Measurements from ENCODE around the gene NFKBIZ. TPM values are rescaled to one million over a fixed set of nuclear protein-coding genes. Genes with fewer than 3 reads are reported as not detected.

The NFKBIZ gene
- total RNA-seq, 4 donors from 2014 or later, result 49.8 to 103 (median 95.4) TPM

GRCh38 chr3:101803939-101804338 lies 45.4 kb upstream of the NFKBIZ start:
- DNase-seq (ENCODE audit: extremely low spot score), result no peak
- 91% methylated on average over 3 of the region's 3 CpGs for WGBS
- H3K27ac ChIP-seq (replicated peaks in 1 of 4), result no peak overlapping the region
- no peaks in the 10 kb centered on the region for H3K9me3 ChIP-seq
- H3K4me3 ChIP-seq, result no peak overlapping the region
- H3K36me3 ChIP-seq, result peaks cover 0 to 50% (median 35%) of the 10 kb centered on the region in 4 donors
- H3K4me1 ChIP-seq, result peaks cover 0 to 11% (median 2%) of the 10 kb centered on the region in 4 donors
- intact Hi-C loops (cut with DNase I), result loop anchor here (10.0 kb wide), 1 partner anchor 731 kb away; no protein-coding TSS in a partner anchor
- H3K27me3 ChIP-seq, result no peaks in the 10 kb centered on the region
- TF ChIP-seq CTCF (IDR thresholded peaks at IDR 0.05), result no peak
- TF ChIP-seq POLR2A (IDR thresholded peaks at IDR 0.05; ENCODE audit: low read depth), result no peak
- no peak for TF ChIP-seq POLR2AphosphoS5 (IDR thresholded peaks at IDR 0.05)
- no peak for TF ChIP-seq EP300 (IDR thresholded peaks at IDR 0.05)

- intact Hi-C loops (cut with DNase I), result loop anchor here (10.0 kb wide), 1 partner anchor 728 kb away; no protein-coding TSS in a partner anchor
- H3K36me3 ChIP-seq, result peaks cover 0 to 40% (median 25%) of the 10 kb centered on the region in 4 donors
- no peak for DNase-seq (ENCODE audit: extremely low spot score)
- H3K9me3 ChIP-seq, result no peaks in the 10 kb centered on the region
- TF ChIP-seq POLR2AphosphoS5 (IDR thresholded peaks at IDR 0.05) (no peak), EP300 (IDR thresholded peaks at IDR 0.05) (no peak)
- H3K27ac ChIP-seq (replicated peaks in 1 of 4), result no peak overlapping the region
- H3K27me3 ChIP-seq, result no peaks in the 10 kb centered on the region
- peaks cover 9 to 32% (median 21%) of the 10 kb centered on the region in 4 donors for H3K4me1 ChIP-seq
- no peak overlapping the region for H3K4me3 ChIP-seq
- WGBS, result 83% methylated on average over 1 of the region's 1 CpG
Measured at GRCh38 chr3:101806491-101806890, 42.8 kb upstream of the NFKBIZ start.

- peaks cover 0 to 27% (median 18%) of the 10 kb centered on the region in 4 donors for H3K36me3 ChIP-seq
- H3K9me3 ChIP-seq, result no peaks in the 10 kb centered on the region
- DNase-seq (ENCODE audit: extremely low spot score), result no peak
- no peak overlapping the region for H3K27ac ChIP-seq (replicated peaks in 1 of 4)
- H3K4me3 ChIP-seq, result no peak overlapping the region
- intact Hi-C loops (cut with DNase I), result loop anchor here (10.0 kb wide), 1 partner anchor 727 kb away; no protein-coding TSS in a partner anchor
- H3K27me3 ChIP-seq, result no peaks in the 10 kb centered on the region
- 92% methylated on average over 2 of the region's 2 CpGs for WGBS
- no peak for TF ChIP-seq CTCF (IDR thresholded peaks at IDR 0.05)
- no peak for TF ChIP-seq EP300 (IDR thresholded peaks at IDR 0.05)
- TF ChIP-seq POLR2A (IDR thresholded peaks at IDR 0.05; ENCODE audit: low read depth), result no peak
- TF ChIP-seq POLR2AphosphoS5 (IDR thresholded peaks at IDR 0.05), result no peak
- H3K4me1 ChIP-seq, result peaks cover 9 to 30% (median 21%) of the 10 kb centered on the region in 4 donors
Measured at GRCh38 chr3:101807888-101808287, 41.4 kb upstream of the NFKBIZ start.

DNA sequence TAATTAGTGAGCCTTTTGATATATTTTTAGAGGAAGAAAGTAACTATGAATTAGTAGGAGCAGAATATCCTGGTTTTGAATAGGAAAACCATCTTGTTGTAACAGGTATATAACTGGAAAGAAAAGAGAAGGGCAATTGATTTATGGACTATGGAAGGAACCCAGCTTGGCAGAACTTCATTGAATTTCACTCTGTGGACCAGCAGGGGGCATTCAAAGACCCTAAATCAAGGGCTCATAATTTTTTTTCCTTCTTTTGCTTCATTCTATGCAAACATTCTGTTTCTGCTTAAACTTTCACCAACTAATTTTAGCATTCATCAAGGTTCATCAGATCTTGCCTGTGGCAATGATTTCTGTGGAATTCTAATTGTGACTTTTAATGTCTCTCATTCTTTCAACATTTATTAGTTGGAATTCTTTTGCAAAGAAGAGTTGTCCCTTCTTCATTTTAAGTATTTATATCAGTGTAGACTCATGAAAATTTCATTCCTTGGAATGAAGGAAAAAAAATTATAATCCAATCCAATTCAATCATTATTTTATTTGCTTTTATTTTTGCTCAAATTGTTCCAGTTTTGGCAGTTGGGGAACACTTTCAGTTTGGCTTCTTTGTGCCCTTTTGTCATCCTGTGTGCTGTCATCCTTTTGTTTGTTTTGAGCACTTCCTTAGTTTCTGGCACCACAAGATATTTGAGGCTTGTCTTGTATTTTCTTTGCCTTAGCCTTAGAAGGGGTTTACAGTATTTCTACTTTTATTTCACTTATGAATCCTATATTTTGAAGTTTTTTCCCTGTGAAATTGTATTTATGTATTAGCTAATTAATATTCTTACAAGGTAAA lies 39.9 kb upstream of the NFKBIZ start:
- Histone ChIP-seq H3K27ac (replicated peaks in 1 of 4) (peak overlapping the region in 3 of 4 donors; percentile 24 to 53 (median 45)), H3K4me3 (no peak overlapping the region), H3K9me3 (no peaks in the 10 kb centered on the region), H3K36me3 (peaks cover 0 to 17% (median 12%) of the 10 kb centered on the region in 4 donors), H3K4me1 (peaks cover 15 to 38% (median 30%) of the 10 kb centered on the region in 4 donors), H3K27me3 (no peaks in the 10 kb centered on the region)
- no peak for DNase-seq (ENCODE audit: extremely low spot score)
- intact Hi-C loops (cut with DNase I), result loop anchor here (5.0 to 10.0 kb wide), 3 partner anchors 38 to 725 kb away; partner anchors contain the start of gene NFKBIZ
- TF ChIP-seq CTCF (IDR thresholded peaks at IDR 0.05) (peak; percentile 62 to 68 (median 66)), POLR2A (IDR thresholded peaks at IDR 0.05; ENCODE audit: low read depth) (no peak), POLR2AphosphoS5 (IDR thresholded peaks at IDR 0.05) (peak in 1 of 2 donors; percentile 2)

DNA sequence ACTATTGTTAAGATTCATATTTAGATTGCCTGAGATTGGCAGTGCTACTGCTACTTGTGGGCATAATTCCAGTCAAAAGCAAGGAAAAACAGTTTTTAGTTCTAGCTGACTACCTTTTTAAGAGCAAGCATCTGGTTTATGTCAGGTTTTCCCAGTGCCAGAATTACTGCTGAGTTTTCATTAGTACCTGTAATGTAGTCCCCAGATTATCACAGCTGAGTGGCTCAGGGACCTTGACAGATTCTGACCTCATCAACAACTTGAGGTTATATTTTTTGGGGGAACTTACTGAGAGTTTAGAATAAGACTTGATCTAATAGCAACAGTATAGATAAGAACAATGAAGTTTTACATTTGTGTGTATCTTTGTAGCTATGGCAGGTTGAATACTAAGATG lies 39.3 kb upstream of the NFKBIZ start:
- no peak for DNase-seq (ENCODE audit: extremely low spot score)
- intact Hi-C loops (cut with DNase I), result loop anchor here (5.0 to 10.0 kb wide), 2 partner anchors 37 to 165 kb away; partner anchors contain the start of gene NFKBIZ
- Histone ChIP-seq H3K27ac (replicated peaks in 1 of 4) (peak overlapping the region in 3 of 4 donors; percentile 24 to 53 (median 45)), H3K4me3 (no peak overlapping the region), H3K9me3 (no peaks in the 10 kb centered on the region), H3K4me1 (peaks cover 18 to 44% (median 36%) of the 10 kb centered on the region in 4 donors), H3K36me3 (peaks cover 0 to 17% (median 12%) of the 10 kb centered on the region in 4 donors), H3K27me3 (no peaks in the 10 kb centered on the region)
- TF ChIP-seq CTCF (IDR thresholded peaks at IDR 0.05), result no peak
- TF ChIP-seq POLR2A (IDR thresholded peaks at IDR 0.05; ENCODE audit: low read depth), result no peak
- TF ChIP-seq POLR2AphosphoS5 (IDR thresholded peaks at IDR 0.05), result peak in 1 of 2 donors; percentile 28
